Glomerular visceral epithelial cell (primary cell): ENCODE measurements around the gene CDYL2.

Source experiments
- DNase-seq: peaks from one replicate; pipeline ENCODE4 v3.0.0-alpha.2; 2016; ENCODE audit errors: extremely low spot score

CDYL2 gene

GRCh38 chr16:80596507-80597207, 207.7 kb downstream of the CDYL2 start:
- DNase-seq: no peak

GRCh38 chr16:80594756-80595155, 209.6 kb downstream of the CDYL2 start:
- no peak for DNase-seq

GRCh38 chr16:80592273-80592672, 212.1 kb downstream of the CDYL2 start:
- DNase-seq: no peak

GRCh38 chr16:80591071-80591915, 213.1 kb downstream of the CDYL2 start:
- no peak for DNase-seq

GRCh38 chr16:80587071-80587470, 217.3 kb downstream of the CDYL2 start:
- no peak for DNase-seq

GRCh38 chr16:80586476-80586875, 217.9 kb downstream of the CDYL2 start:
- no peak for DNase-seq

GRCh38 chr16:80585764-80586163, 218.6 kb downstream of the CDYL2 start:
- DNase-seq: no peak

- peak; percentile 15 for DNase-seq
Observed at GRCh38 chr16:80583466-80583865, 220.9 kb downstream of the CDYL2 start.

- DNase-seq: no peak
Observed at GRCh38 chr16:80580109-80580832, 224.1 kb downstream of the CDYL2 start.

- no peak for DNase-seq
Observed at GRCh38 chr16:80577485-80578280, 226.7 kb downstream of the CDYL2 start.

GRCh38 chr16:80576343-80576912, 228.0 kb downstream of the CDYL2 start:
- DNase-seq: no peak

- no peak for DNase-seq
Observed at GRCh38 chr16:80573700-80574120, 230.7 kb downstream of the CDYL2 start.

GRCh38 chr16:80570106-80570478, 234.3 kb downstream of the CDYL2 start:
- DNase-seq: no peak

- DNase-seq: peak; percentile 23
Observed at GRCh38 chr16:80569440-80570105, 234.8 kb downstream of the CDYL2 start.

GRCh38 chr16:80564394-80564793, 240.0 kb downstream of the CDYL2 start:
- DNase-seq: no peak

GRCh38 chr16:80563066-80563465, 241.3 kb downstream of the CDYL2 start:
- no peak for DNase-seq

GRCh38 chr16:80559369-80559768, 245.0 kb downstream of the CDYL2 start:
- DNase-seq: no peak

- no peak for DNase-seq
Observed at GRCh38 chr16:80557037-80557436, 247.4 kb downstream of the CDYL2 start.

GRCh38 chr16:80556481-80556880, 247.9 kb downstream of the CDYL2 start:
- DNase-seq: no peak

- no peak for DNase-seq
Observed at GRCh38 chr16:80554033-80554432, 250.4 kb downstream of the CDYL2 start.

- DNase-seq: no peak
Observed at GRCh38 chr16:80552277-80552676, 252.1 kb downstream of the CDYL2 start.
